Measurements from ENCODE around the gene TMEM147. TPM values are rescaled to one million over a fixed set of nuclear protein-coding genes. Genes with fewer than 3 reads are reported as not detected.

TMEM147 gene
- total RNA-seq, 4 donors from 2014 or later = 68.1 to 119 (median 89.6) TPM

- no peak for DNase-seq
- H3K4me1 ChIP-seq = peaks cover 9 to 35% (median 12%) of the 10 kb centered on the region in 3 donors
- H3K27ac ChIP-seq = no peak overlapping the region
- intact Hi-C loops (cut with DNase I) = loop anchor here (10.0 kb wide), 1 partner anchor 165 kb away; the partner anchor contains the start of gene KMT2B
- H3K9me3 ChIP-seq = no peaks in the 10 kb centered on the region
- H3K4me3 ChIP-seq = no peak overlapping the region
- H3K27me3 ChIP-seq = no peaks in the 10 kb centered on the region
- WGBS, 2 donors = 76 to 80% methylated on average over 3 to 5 of the region's 15 CpGs
- H3K36me3 ChIP-seq = peaks cover 0 to 39% (median 7%) of the 10 kb centered on the region in 3 donors
- TF ChIP-seq CTCF (IDR thresholded peaks at IDR 0.05) (no peak), POLR2A (IDR thresholded peaks at IDR 0.05) (no peak)
Measured at GRCh38 chr19:35549879-35550523, 4.6 kb downstream of the TMEM147 start.

- WGBS, 2 donors = 76 to 86% methylated on average over 17 of the region's 21 CpGs
- no peak for DNase-seq
- intact Hi-C loops (cut with DNase I) = no loop called here
- TF ChIP-seq POLR2A (IDR thresholded peaks at IDR 0.05) = no peak
- no peak for TF ChIP-seq CTCF (IDR thresholded peaks at IDR 0.05)
- H3K27ac ChIP-seq = no peak overlapping the region
- H3K4me1 ChIP-seq = peaks cover 6 to 30% (median 10%) of the 10 kb centered on the region in 3 donors
- no peaks in the 10 kb centered on the region for H3K9me3 ChIP-seq
- H3K36me3 ChIP-seq = peaks cover 0 to 39% (median 7%) of the 10 kb centered on the region in 3 donors
- H3K27me3 ChIP-seq = no peaks in the 10 kb centered on the region
- no peak overlapping the region for H3K4me3 ChIP-seq
Measured at GRCh38 chr19:35551091-35551810, 5.8 kb downstream of the TMEM147 start.

- H3K36me3 ChIP-seq = peaks cover 0 to 27% (median 7%) of the 10 kb centered on the region in 3 donors
- WGBS, 2 donors = 53 to 58% methylated on average over 4 to 12 of the region's 13 CpGs
- H3K4me1 ChIP-seq = peaks cover 0 to 19% (median 4%) of the 10 kb centered on the region in 3 donors
- intact Hi-C loops (cut with DNase I) = no loop called here
- peaks cover 0 to 9% (median 0%) of the 10 kb centered on the region in 4 donors for H3K27me3 ChIP-seq
- no peak for DNase-seq
- no peak overlapping the region for H3K4me3 ChIP-seq
- H3K9me3 ChIP-seq = no peaks in the 10 kb centered on the region
- TF ChIP-seq POLR2A (IDR thresholded peaks at IDR 0.05) (no peak), CTCF (IDR thresholded peaks at IDR 0.05) (no peak)
- H3K27ac ChIP-seq = no peak overlapping the region
Measured at GRCh38 chr19:35552534-35553384, 7.3 kb downstream of the TMEM147 start.

- intact Hi-C loops (cut with DNase I) = no loop called here
- no peak overlapping the region for H3K27ac ChIP-seq
- TF ChIP-seq CTCF (IDR thresholded peaks at IDR 0.05) (no peak), POLR2A (IDR thresholded peaks at IDR 0.05) (no peak)
- peaks cover 6 to 21% (median 11%) of the 10 kb centered on the region in 3 donors for H3K4me1 ChIP-seq
- no peak overlapping the region for H3K4me3 ChIP-seq
- H3K9me3 ChIP-seq = no peaks in the 10 kb centered on the region
- peaks cover 0 to 16% (median 3%) of the 10 kb centered on the region in 4 donors for H3K27me3 ChIP-seq
- no peak for DNase-seq
- peaks cover 0 to 20% (median 7%) of the 10 kb centered on the region in 3 donors for H3K36me3 ChIP-seq
- WGBS, 2 donors = 65% methylated on average over 8 to 11 of the region's 14 CpGs
Measured at GRCh38 chr19:35553385-35554000, 8.1 kb downstream of the TMEM147 start.
